Superior temporal gyrus (tissue), 1 donor: Measurements from ENCODE around the gene SCP2D1.
"Not testable (repeated sequence)": the region's sequence is repeated elsewhere in the genome, so short reads cannot be mapped to it uniquely, and the experiment has no call there.

Source experiments
- DNase-seq: peaks from one replicate; pipeline ENCODE4 v3.0.0-alpha.2; 2016; ENCODE audit errors: extremely low spot score

SCP2D1 gene

GRCh38 chr20:18813483-18813882 lies at the start of gene SCP2D1:
SCP2D1 (plus strand) TSS chr20:18813783; CDS start chr20:18813816, 33 bp downstream.
- DNase-seq: no peak

GRCh38 chr20:18767676-18768075 lies 45.9 kb upstream of the SCP2D1 start:
- no peak for DNase-seq

GRCh38 chr20:18773566-18773965 lies 40.0 kb upstream of the SCP2D1 start:
- DNase-seq: no peak

- DNase-seq: no peak
Observed at GRCh38 chr20:18774207-18774606, 39.4 kb upstream of the SCP2D1 start.

GRCh38 chr20:18775633-18776032 lies 38.0 kb upstream of the SCP2D1 start:
- DNase-seq: no peak

GRCh38 chr20:18778690-18779392 lies 34.7 kb upstream of the SCP2D1 start:
- no peak for DNase-seq

GRCh38 chr20:18780385-18781130 lies 33.0 kb upstream of the SCP2D1 start:
- DNase-seq: no peak

- DNase-seq: no peak
Observed at GRCh38 chr20:18781509-18781908, 32.1 kb upstream of the SCP2D1 start.

- no peak for DNase-seq
Observed at GRCh38 chr20:18783385-18783959, 30.1 kb upstream of the SCP2D1 start.

- not testable (repeated sequence) for DNase-seq
Observed at GRCh38 chr20:18787046-18787445, 26.5 kb upstream of the SCP2D1 start.

- no peak for DNase-seq
Observed at GRCh38 chr20:18788021-18788420, 25.6 kb upstream of the SCP2D1 start.

- peak; percentile 52 for DNase-seq
Observed at GRCh38 chr20:18790787-18791186, 22.8 kb upstream of the SCP2D1 start.

GRCh38 chr20:18793625-18794427 lies 19.8 kb upstream of the SCP2D1 start:
- DNase-seq: peak; percentile 100

- no peak for DNase-seq
Observed at GRCh38 chr20:18794428-18794787, 19.2 kb upstream of the SCP2D1 start.

GRCh38 chr20:18795366-18795765 lies 18.2 kb upstream of the SCP2D1 start:
- DNase-seq: no peak

GRCh38 chr20:18796282-18796833 lies 17.2 kb upstream of the SCP2D1 start:
- no peak for DNase-seq

- DNase-seq: no peak
Observed at GRCh38 chr20:18801516-18801915, 12.1 kb upstream of the SCP2D1 start.

- DNase-seq: no peak
Observed at GRCh38 chr20:18802012-18802634, 11.5 kb upstream of the SCP2D1 start.

- DNase-seq: no peak
Observed at GRCh38 chr20:18805881-18806280, 7.7 kb upstream of the SCP2D1 start.

GRCh38 chr20:18808712-18809111 lies 4.9 kb upstream of the SCP2D1 start:
- no peak for DNase-seq

- no peak for DNase-seq
Observed at GRCh38 chr20:18811186-18811585, 2.4 kb upstream of the SCP2D1 start.
